Progenitor cell of endocrine pancreas (in vitro differentiated cells): ENCODE data around the gene MED25. TPM values are rescaled to one million over a fixed set of nuclear protein-coding genes. Genes with fewer than 3 reads are reported as not detected.

Source experiments
- DNase-seq: peaks from one replicate; pipeline ENCODE4 v3.0.0; 2021; ENCODE audit warnings: low spot score; ENCODE audit not compliant: unreplicated experiment
- H3K27ac Mint-ChIP-seq: 2 replicates; pipeline ENCODE4 v1.8.0; 2021; ENCODE audit warnings: mild to moderate bottlenecking, moderate library complexity, mixed read lengths
- H3K27me3 Mint-ChIP-seq: 2 replicates; pipeline ENCODE4 v1.8.0; 2021; ENCODE audit warnings: mixed read lengths
- H3K36me3 Mint-ChIP-seq: 2 replicates; pipeline ENCODE4 v1.8.0; 2022; ENCODE audit warnings: mixed read lengths; ENCODE audit not compliant: insufficient read depth
- H3K4me1 Mint-ChIP-seq: 2 replicates; pipeline ENCODE4 v1.8.0; 2021; ENCODE audit warnings: low read depth, mixed read lengths
- H3K4me3 Mint-ChIP-seq: 2 replicates; pipeline ENCODE4 v1.8.0; 2021; ENCODE audit warnings: low read depth, mild to moderate bottlenecking, moderate library complexity, mixed read lengths
- H3K9me3 Mint-ChIP-seq: 2 replicates; pipeline ENCODE4 v1.8.0; 2021; ENCODE audit warnings: low read depth, mixed read lengths
- total RNA-seq: library from RNA; stranded (reverse); gene quantifications from 2 replicates; pipeline ENCODE4 v1.2.1, GENCODE V29; 2021
- TF ChIP-seq, protein P1 (sequence below): fragments of 200-600 bp; sonication (generic); IDR thresholded peaks from one replicate; pipeline ENCODE4 v1.5.0; 2021; ENCODE audit warnings: antibody characterized with exemption, mild to moderate bottlenecking; ENCODE audit not compliant: unreplicated experiment

Gene MED25
- total RNA-seq, 1 donor from 2014 or later = 136 TPM

DNA sequence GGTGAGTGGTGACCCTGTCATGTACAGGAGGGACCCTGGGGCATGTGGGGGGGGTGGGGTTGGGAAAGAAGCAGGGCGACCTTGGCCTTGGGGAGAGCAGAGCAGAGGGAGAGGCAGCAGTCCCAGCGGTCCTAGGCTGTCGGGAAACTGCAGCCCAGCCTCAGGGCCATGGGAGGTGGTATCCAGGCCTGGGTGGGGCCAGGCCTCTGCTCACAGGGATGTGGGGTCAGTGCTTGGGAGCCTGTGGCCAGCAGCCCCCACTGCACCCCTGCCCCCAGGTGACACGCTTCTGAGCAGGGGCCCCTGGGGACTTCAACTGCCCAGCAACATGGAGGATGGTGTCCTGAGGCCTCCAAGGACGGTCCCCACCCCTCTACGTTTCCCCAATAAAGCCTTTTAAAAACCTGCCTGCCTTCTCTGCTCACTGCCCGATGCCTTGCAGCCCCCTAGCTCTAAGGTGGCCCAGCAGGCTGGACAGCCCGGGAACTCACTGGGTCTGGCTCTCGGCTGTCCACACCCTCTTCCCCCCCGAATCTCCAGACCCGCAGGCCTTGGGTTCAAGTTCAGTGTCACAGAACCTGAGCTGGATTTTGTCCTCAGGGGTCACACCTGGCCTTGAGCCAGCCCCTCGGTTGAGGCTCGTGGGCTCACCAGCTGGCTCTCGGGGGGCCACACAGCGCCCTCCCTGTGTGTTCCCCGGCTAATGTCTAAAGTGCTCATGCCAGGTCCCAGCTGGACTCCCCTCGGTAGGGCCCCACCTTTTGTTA is 42.4 kb downstream of the MED25 start:
- TF ChIP-seq, protein P1, sequence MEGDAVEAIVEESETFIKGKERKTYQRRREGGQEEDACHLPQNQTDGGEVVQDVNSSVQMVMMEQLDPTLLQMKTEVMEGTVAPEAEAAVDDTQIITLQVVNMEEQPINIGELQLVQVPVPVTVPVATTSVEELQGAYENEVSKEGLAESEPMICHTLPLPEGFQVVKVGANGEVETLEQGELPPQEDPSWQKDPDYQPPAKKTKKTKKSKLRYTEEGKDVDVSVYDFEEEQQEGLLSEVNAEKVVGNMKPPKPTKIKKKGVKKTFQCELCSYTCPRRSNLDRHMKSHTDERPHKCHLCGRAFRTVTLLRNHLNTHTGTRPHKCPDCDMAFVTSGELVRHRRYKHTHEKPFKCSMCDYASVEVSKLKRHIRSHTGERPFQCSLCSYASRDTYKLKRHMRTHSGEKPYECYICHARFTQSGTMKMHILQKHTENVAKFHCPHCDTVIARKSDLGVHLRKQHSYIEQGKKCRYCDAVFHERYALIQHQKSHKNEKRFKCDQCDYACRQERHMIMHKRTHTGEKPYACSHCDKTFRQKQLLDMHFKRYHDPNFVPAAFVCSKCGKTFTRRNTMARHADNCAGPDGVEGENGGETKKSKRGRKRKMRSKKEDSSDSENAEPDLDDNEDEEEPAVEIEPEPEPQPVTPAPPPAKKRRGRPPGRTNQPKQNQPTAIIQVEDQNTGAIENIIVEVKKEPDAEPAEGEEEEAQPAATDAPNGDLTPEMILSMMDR = no peak
- Mint-ChIP-seq H3K4me3 (no peak overlapping the region), H3K4me1 (peaks cover 2% of the 10 kb centered on the region), H3K9me3 (no peaks in the 10 kb centered on the region), H3K27me3 (no peaks in the 10 kb centered on the region), H3K27ac (no peak overlapping the region), H3K36me3 (peaks cover 18% of the 10 kb centered on the region)
- no peak for DNase-seq

DNA sequence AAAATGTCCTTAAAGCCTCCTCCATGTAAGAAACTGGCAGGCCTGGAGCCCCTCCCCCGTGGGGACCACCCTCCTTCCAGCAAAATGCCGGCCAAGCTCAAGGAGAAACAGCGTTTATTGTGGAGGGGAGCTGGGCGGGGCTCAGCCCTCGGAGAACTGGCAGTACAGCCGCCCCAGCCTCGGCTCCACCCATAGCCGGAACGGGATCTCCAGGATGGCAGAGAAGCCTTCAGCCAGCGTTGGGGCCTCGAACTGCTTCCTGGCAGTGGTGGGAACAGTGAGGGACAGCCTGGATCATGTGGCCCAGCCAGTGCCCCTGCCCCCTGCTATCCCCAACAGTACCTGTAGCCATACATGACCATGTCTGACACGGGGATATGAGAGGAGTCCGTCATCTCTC is 43.0 kb downstream of the MED25 start:
- H3K9me3 Mint-ChIP-seq = no peaks in the 10 kb centered on the region
- DNase-seq = no peak
- TF ChIP-seq, protein P1 = no peak
- H3K27me3 Mint-ChIP-seq = no peaks in the 10 kb centered on the region
- H3K4me3 Mint-ChIP-seq = no peak overlapping the region
- peaks cover 5% of the 10 kb centered on the region for H3K4me1 Mint-ChIP-seq
- H3K27ac Mint-ChIP-seq = no peak overlapping the region
- peaks cover 20% of the 10 kb centered on the region for H3K36me3 Mint-ChIP-seq

- H3K36me3 Mint-ChIP-seq = peaks cover 21% of the 10 kb centered on the region
- H3K4me3 Mint-ChIP-seq = no peak overlapping the region
- TF ChIP-seq, protein P1 = no peak
- DNase-seq = no peak
- no peaks in the 10 kb centered on the region for H3K9me3 Mint-ChIP-seq
- peak overlapping the region; percentile 45 for H3K27ac Mint-ChIP-seq
- peaks cover 11% of the 10 kb centered on the region for H3K4me1 Mint-ChIP-seq
- H3K27me3 Mint-ChIP-seq = no peaks in the 10 kb centered on the region
These were observed 43.7 kb downstream of the MED25 start for GRCh38 chr19:49861541-49862378.

DNA sequence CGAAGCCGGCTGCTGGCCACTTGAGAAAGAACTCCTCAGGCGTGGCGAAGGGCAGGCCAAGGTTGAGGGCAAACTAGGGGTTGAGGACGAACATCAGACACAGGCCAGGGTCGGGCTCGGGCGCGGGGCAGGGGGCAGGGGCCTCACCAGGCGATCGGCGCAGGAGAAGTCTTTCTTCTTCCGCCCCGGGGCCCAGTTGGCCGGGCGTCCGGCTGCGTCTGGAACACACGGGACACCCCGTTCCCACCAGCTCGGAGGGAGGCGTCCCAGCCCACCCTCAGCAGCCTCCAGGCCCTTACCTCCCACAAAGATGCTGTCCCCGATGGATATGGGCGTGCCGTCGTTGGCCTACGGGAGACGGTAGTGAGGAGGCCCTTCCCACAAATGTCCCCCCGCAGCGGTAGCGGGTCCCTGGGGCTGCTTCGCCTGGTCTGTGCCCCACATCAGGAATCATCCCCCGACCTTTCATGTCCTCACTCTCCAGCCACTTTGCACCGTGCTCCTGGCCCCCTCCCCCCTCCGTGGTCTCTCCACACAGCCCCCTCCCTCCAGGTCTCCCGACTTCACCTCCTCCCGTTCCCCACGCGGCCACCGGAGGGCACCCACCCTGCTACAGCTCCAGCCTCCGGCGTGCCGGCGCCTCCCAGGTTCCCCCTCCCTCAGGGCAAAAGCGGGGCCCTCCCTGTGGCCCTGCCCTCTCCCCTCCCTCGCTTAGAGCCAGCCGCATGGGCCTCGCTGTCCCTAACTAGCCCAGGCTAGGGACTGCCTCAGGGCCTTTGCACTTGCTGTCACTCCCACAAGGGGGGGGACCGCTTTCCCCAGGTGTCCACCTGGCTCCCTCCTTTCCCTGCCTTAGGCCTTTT is 44.5 kb downstream of the MED25 start:
- Mint-ChIP-seq H3K9me3 (no peaks in the 10 kb centered on the region), H3K36me3 (peaks cover 22% of the 10 kb centered on the region), H3K4me1 (peaks cover 13% of the 10 kb centered on the region), H3K27me3 (no peaks in the 10 kb centered on the region), H3K4me3 (no peak overlapping the region), H3K27ac (no peak overlapping the region)
- TF ChIP-seq, protein P1 = peak; percentile 31
- DNase-seq = no peak
